Activated CD8-positive, alpha-beta T cell treated with anti-CD3 and anti-CD28 coated beads, Interleukin-2, amount 10 ng/mL, durations not matched to agents 7 days and 5 days (primary cell): ENCODE measurements around the gene TNK1. TPM values are rescaled to one million over a fixed set of nuclear protein-coding genes. Genes with fewer than 3 reads are reported as not detected.

Experiments
- ATAC-seq: fragments of 150-1000 bp; cut with Tn5 transposase; one replicate; pipeline ENCODE4 v1.10.0; 2021; ENCODE audit warnings: moderate library complexity
- CTCF ChIA-PET: fragments of 350-600 bp; sonication (Branson Sonifier 250); formaldehyde crosslinking; loops from one replicate; lab custom pipeline; 2021; ENCODE audit warnings: antibody characterized with exemption; lab: Charles Lee
- POLR2A ChIA-PET: fragments of 350-600 bp; sonication (Branson Sonifier 250); formaldehyde crosslinking; loops from one replicate; lab custom pipeline; 2021; ENCODE audit warnings: antibody characterized with exemption; lab: Charles Lee
- DNase-seq: peaks from one replicate; pipeline ENCODE4 v3.0.0-alpha.2; 2020
- H3K27ac Mint-ChIP-seq: one replicate; pipeline ENCODE4 v1.8.0; 2021; ENCODE audit warnings: mild to moderate bottlenecking, mixed read lengths
- H3K27me3 Mint-ChIP-seq: one replicate; pipeline ENCODE4 v1.8.0; 2021; ENCODE audit warnings: low read depth, mixed read lengths
- H3K36me3 Mint-ChIP-seq: one replicate; pipeline ENCODE4 v1.8.0; 2021; ENCODE audit warnings: low read depth, mixed read lengths
- H3K4me1 Mint-ChIP-seq: one replicate; pipeline ENCODE4 v1.8.0; 2021; ENCODE audit warnings: low read depth, mixed read lengths
- H3K4me3 Mint-ChIP-seq: one replicate; pipeline ENCODE4 v1.8.0; 2021; ENCODE audit warnings: mild to moderate bottlenecking, mixed read lengths
- H3K9me3 Mint-ChIP-seq: one replicate; pipeline ENCODE4 v1.8.0; 2022; ENCODE audit warnings: mixed read lengths; ENCODE audit not compliant: insufficient read depth
- total RNA-seq, 2 experiments: library from RNA; stranded (reverse); gene quantifications; one replicate each; pipeline ENCODE4 v1.2.3, GENCODE V29; 2021

The TNK1 gene
- total RNA-seq, 2 experiments from 2014 or later: 2.1 to 2.6 TPM

GRCh38 chr17:7405350-7406234 is 24.7 kb downstream of the TNK1 start:
- POLR2A ChIA-PET: interaction anchor here (1.0 kb wide), 1 partner anchor 30 kb away, joined by 3 read pairs; the partner anchor contains the start of gene TMEM102
- H3K27ac Mint-ChIP-seq: peak overlapping the region; percentile 66

GRCh38 chr17:7406235-7406825 is 25.4 kb downstream of the TNK1 start:
- no peak overlapping the region for H3K27ac Mint-ChIP-seq
- H3K4me3 Mint-ChIP-seq: peak overlapping the region; percentile 11
- no peak for ATAC-seq
- H3K9me3 Mint-ChIP-seq: no peaks in the 10 kb centered on the region
- CTCF ChIA-PET: interaction anchor here (0.6 to 2.8 kb wide), 3 partner anchors 30 to 77 kb away, joined by 3 to 14 read pairs (median 5); partner anchors contain the start of genes NEURL4, TMEM102 and TMEM95
- peaks cover 9% of the 10 kb centered on the region for H3K27me3 Mint-ChIP-seq
- H3K4me1 Mint-ChIP-seq: peaks cover 18% of the 10 kb centered on the region
- peaks cover 2% of the 10 kb centered on the region for H3K36me3 Mint-ChIP-seq
- DNase-seq: no peak
- POLR2A ChIA-PET: interaction anchor here (1.0 kb wide), 1 partner anchor 29 kb away, joined by 3 read pairs; the partner anchor contains the start of gene TMEM102

More at GRCh38 chr17:7405350-7406234, 24.7 kb downstream of the TNK1 start:
- CTCF ChIA-PET: interaction anchor here (2.0 to 2.8 kb wide), 2 partner anchors 31 to 51 kb away, joined by 5 to 14 read pairs; partner anchors contain the start of genes TMEM102 and TMEM95
- H3K36me3 Mint-ChIP-seq: peaks cover 2% of the 10 kb centered on the region
- peaks cover 9% of the 10 kb centered on the region for H3K27me3 Mint-ChIP-seq
- peaks cover 18% of the 10 kb centered on the region for H3K4me1 Mint-ChIP-seq
- peak overlapping the region; percentile 78 for H3K4me3 Mint-ChIP-seq
- DNase-seq (no peak), ATAC-seq (no peak)
- no peaks in the 10 kb centered on the region for H3K9me3 Mint-ChIP-seq

GRCh38 chr17:7407082-7407481 is 26.2 kb downstream of the TNK1 start:
- Mint-ChIP-seq H3K9me3 (no peaks in the 10 kb centered on the region), H3K4me3 (no peak overlapping the region), H3K36me3 (peaks cover 2% of the 10 kb centered on the region), H3K27ac (no peak overlapping the region), H3K27me3 (peaks cover 9% of the 10 kb centered on the region), H3K4me1 (peaks cover 17% of the 10 kb centered on the region)
- ChIA-PET POLR2A (interaction anchor here (0.9 kb wide), 1 partner anchor 29 kb away, joined by 4 read pairs; no protein-coding TSS in a partner anchor), CTCF (interaction anchor here (0.6 to 2.8 kb wide), 3 partner anchors 29 to 78 kb away, joined by 3 to 14 read pairs (median 5); partner anchors contain the start of genes NEURL4, TMEM102 and TMEM95)
- DNase-seq (no peak), ATAC-seq (no peak)

GRCh38 chr17:7407485-7408251 is 26.8 kb downstream of the TNK1 start, which contains the start of gene NLGN2:
Gene NLGN2 (plus strand): TSS chr17:7407845. CDS start chr17:7408256, 411 bp downstream.
- H3K9me3 Mint-ChIP-seq: no peaks in the 10 kb centered on the region

GRCh38 chr17:7408252-7408727 is 27.4 kb downstream of the TNK1 start:
- Mint-ChIP-seq H3K27ac (no peak overlapping the region), H3K9me3 (no peaks in the 10 kb centered on the region), H3K36me3 (no peaks in the 10 kb centered on the region), H3K4me1 (peaks cover 10% of the 10 kb centered on the region), H3K27me3 (peaks cover 9% of the 10 kb centered on the region), H3K4me3 (no peak overlapping the region)
- CTCF ChIA-PET: interaction anchor here (0.6 to 2.8 kb wide), 2 partner anchors 11 to 28 kb away, joined by 3 to 14 read pairs; partner anchors contain the start of gene TMEM102
- ATAC-seq (no peak), DNase-seq (peak; percentile 43)
- POLR2A ChIA-PET: no interaction called here

More at GRCh38 chr17:7407485-7408251, 26.8 kb downstream of the TNK1 start, which contains the start of gene NLGN2:
- POLR2A ChIA-PET: interaction anchor here (0.9 kb wide), 1 partner anchor 28 kb away, joined by 4 read pairs; no protein-coding TSS in a partner anchor
- no peak within 1 kb of the TSS for H3K27ac Mint-ChIP-seq
- H3K4me3 Mint-ChIP-seq: peak within 1 kb of the TSS; percentile 34
- CTCF ChIA-PET: interaction anchor here (0.6 to 2.8 kb wide), 3 partner anchors 10 to 53 kb away, joined by 3 to 14 read pairs (median 5); partner anchors contain the start of genes TMEM102 and TMEM95
- DNase-seq (no peak), ATAC-seq (no peak)
- peaks cover 9% of the 10 kb centered on the region for H3K27me3 Mint-ChIP-seq
- H3K36me3 Mint-ChIP-seq: peaks cover 2% of the 10 kb centered on the region
- H3K4me1 Mint-ChIP-seq: peaks cover 16% of the 10 kb centered on the region

GRCh38 chr17:7408863-7409262 is 28.0 kb downstream of the TNK1 start:
- ATAC-seq (no peak), DNase-seq (no peak)
- Mint-ChIP-seq H3K9me3 (no peaks in the 10 kb centered on the region), H3K27ac (peak overlapping the region; percentile 32), H3K4me1 (peaks cover 10% of the 10 kb centered on the region), H3K27me3 (peaks cover 9% of the 10 kb centered on the region), H3K36me3 (no peaks in the 10 kb centered on the region), H3K4me3 (no peak overlapping the region)
- CTCF ChIA-PET: no interaction called here
- POLR2A ChIA-PET: no interaction called here

GRCh38 chr17:7409716-7410115 is 28.8 kb downstream of the TNK1 start:
- ATAC-seq: no peak
- H3K27ac Mint-ChIP-seq: no peak overlapping the region
- no peak for DNase-seq
- peaks cover 9% of the 10 kb centered on the region for H3K27me3 Mint-ChIP-seq
- H3K4me3 Mint-ChIP-seq: no peak overlapping the region
- CTCF ChIA-PET: no interaction called here
- peaks cover 10% of the 10 kb centered on the region for H3K4me1 Mint-ChIP-seq
- H3K9me3 Mint-ChIP-seq: no peaks in the 10 kb centered on the region
- no peaks in the 10 kb centered on the region for H3K36me3 Mint-ChIP-seq
- POLR2A ChIA-PET: no interaction called here

GRCh38 chr17:7410634-7411426 is 29.9 kb downstream of the TNK1 start:
- H3K36me3 Mint-ChIP-seq: no peaks in the 10 kb centered on the region
- H3K4me3 Mint-ChIP-seq: no peak overlapping the region
- H3K4me1 Mint-ChIP-seq: peaks cover 6% of the 10 kb centered on the region
- H3K27ac Mint-ChIP-seq: no peak overlapping the region
- ChIA-PET POLR2A (interaction anchor here (0.8 kb wide), 1 partner anchor 25 kb away, joined by 3 read pairs; the partner anchor contains the start of gene TMEM102), CTCF (no interaction called here)
- H3K9me3 Mint-ChIP-seq: no peaks in the 10 kb centered on the region
- DNase-seq (no peak), ATAC-seq (no peak)
- H3K27me3 Mint-ChIP-seq: peaks cover 5% of the 10 kb centered on the region

GRCh38 chr17:7411427-7411750 is 30.5 kb downstream of the TNK1 start:
- Mint-ChIP-seq H3K27me3 (no peaks in the 10 kb centered on the region), H3K9me3 (no peaks in the 10 kb centered on the region), H3K4me3 (no peak overlapping the region), H3K27ac (no peak overlapping the region), H3K36me3 (no peaks in the 10 kb centered on the region), H3K4me1 (peaks cover 5% of the 10 kb centered on the region)
- ATAC-seq (no peak), DNase-seq (no peak)
- POLR2A ChIA-PET: no interaction called here
- CTCF ChIA-PET: no interaction called here

- Mint-ChIP-seq H3K4me1 (no peaks in the 10 kb centered on the region), H3K36me3 (no peaks in the 10 kb centered on the region), H3K27ac (no peak overlapping the region), H3K9me3 (no peaks in the 10 kb centered on the region), H3K27me3 (no peaks in the 10 kb centered on the region), H3K4me3 (no peak overlapping the region)
- ChIA-PET POLR2A (interaction anchor here (1.1 kb wide), 1 partner anchor 9 kb away, joined by 3 read pairs; the partner anchor contains the start of gene TMEM256), CTCF (no interaction called here)
- DNase-seq: no peak
- no peak for ATAC-seq
These were observed 32.6 kb downstream of the TNK1 start for GRCh38 chr17:7413346-7413985.
